Endothelial cell of umbilical vein (primary cell): ENCODE data around the gene TSPAN4.
A peak's percentile ranks its signal among the peaks of the same experiment; 100 is the strongest.

Experiments
- FOS ChIP-seq: IDR thresholded peaks from 2 replicates; pipeline ENCODE4 v1.6.1; 2011; ENCODE audit warnings: mild to moderate bottlenecking, low read length, moderate library complexity, borderline replicate concordance; ENCODE audit not compliant: insufficient read depth
- POLR2A ChIP-seq: IDR thresholded peaks from 2 replicates; pipeline ENCODE4 v1.6.1; 2012; ENCODE audit warnings: low read depth, mild to moderate bottlenecking, control low read depth, low read length
- TF ChIP-seq, protein P1 (sequence below), 2 donors: IDR thresholded peaks; 1 replicate in 1 of 2; 2 replicates in 1 of 2; pipeline ENCODE4 v1.5.1; 2011; ENCODE audit warnings: low read length in 2 of 2, mild to moderate bottlenecking in 2 of 2, moderate library complexity in 2 of 2, control low read depth in 1 of 2, inconsistent platforms in 1 of 2, low read depth in 1 of 2; ENCODE audit not compliant: insufficient read depth in 1 of 2; ENCODE audit errors: extremely low read depth in 1 of 2

DNA sequence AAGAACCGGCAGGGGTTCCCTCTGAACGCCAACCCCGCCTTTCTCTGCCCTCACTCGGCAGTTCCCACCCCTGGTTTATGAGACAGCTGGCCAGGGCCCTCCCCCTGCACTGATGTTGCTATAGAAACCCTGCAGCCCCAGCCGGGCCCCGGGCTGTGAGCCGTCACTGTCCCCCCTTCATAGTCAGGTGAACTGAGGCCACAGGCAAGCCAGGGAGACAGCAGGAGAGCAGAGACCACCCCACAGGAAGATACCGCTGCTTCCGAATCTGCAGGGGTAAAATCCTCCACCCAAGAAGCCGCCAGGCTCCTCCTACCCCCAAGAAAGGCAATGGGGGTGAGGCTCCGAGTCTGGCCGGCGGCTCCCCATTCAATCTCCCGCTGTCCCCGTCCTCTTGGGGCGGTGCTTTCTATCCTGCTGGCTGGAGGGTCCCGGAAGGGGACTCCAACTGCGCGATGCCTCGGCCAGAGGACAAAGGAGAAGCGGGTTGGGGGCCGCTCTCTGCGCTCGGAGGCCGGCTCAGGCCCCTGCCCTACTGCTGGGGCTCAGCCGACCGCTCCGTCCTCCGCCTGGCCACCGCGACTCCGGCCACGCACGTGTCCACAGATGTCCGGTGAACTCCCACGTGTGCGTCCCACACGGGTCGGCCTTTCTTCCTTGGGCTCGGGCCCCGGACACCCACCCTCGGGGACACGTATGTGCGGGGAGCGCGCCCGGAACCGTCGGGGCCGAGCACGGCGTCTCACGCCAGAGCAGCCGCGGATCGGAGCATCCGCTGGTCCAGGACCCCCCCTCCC lies 45.2 kb upstream of the TSPAN4 start:
- peak; percentile 78 for TF ChIP-seq POLR2A
- no peak for TF ChIP-seq FOS
- TF ChIP-seq, protein P1, sequence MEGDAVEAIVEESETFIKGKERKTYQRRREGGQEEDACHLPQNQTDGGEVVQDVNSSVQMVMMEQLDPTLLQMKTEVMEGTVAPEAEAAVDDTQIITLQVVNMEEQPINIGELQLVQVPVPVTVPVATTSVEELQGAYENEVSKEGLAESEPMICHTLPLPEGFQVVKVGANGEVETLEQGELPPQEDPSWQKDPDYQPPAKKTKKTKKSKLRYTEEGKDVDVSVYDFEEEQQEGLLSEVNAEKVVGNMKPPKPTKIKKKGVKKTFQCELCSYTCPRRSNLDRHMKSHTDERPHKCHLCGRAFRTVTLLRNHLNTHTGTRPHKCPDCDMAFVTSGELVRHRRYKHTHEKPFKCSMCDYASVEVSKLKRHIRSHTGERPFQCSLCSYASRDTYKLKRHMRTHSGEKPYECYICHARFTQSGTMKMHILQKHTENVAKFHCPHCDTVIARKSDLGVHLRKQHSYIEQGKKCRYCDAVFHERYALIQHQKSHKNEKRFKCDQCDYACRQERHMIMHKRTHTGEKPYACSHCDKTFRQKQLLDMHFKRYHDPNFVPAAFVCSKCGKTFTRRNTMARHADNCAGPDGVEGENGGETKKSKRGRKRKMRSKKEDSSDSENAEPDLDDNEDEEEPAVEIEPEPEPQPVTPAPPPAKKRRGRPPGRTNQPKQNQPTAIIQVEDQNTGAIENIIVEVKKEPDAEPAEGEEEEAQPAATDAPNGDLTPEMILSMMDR (IDR thresholded peaks at IDR 0.05; ENCODE audit: extremely low read depth in 1 of 2, insufficient read depth in 1 of 2, low read depth in 1 of 2, low read length in 2 of 2) = no peak
